ENCODE data around the gene CCDC18.

GRCh38 chr1:93323185-93323820, 142.8 kb downstream of the CCDC18 start:
- no peak for TF ChIP-seq CTCF (IDR thresholded peaks at IDR 0.05)
- no peak for TF ChIP-seq POLR2A (IDR thresholded peaks at IDR 0.05)
